ENCODE data around the gene CA11.
"Not testable (repeated sequence)": the region's sequence is repeated elsewhere in the genome, so short reads cannot be mapped to it uniquely, and the experiment has no call there.

Gene CA11

GRCh38 chr19:48646001-48646721 is at the start of gene CA11:
Gene CA11, minus strand, starts transcription at chr19:48646187. Its CDS starts 555 bp downstream, at chr19:48645632.
- CTCF ChIA-PET = interaction anchor here (0.6 to 3.1 kb wide), 26 partner anchors 9 to 324 kb away, joined by 3 to 23 read pairs (median 4); partner anchors contain the start of genes DBP and HSD17B14
- peak; percentile 98 for TF ChIP-seq CTCF (IDR thresholded peaks at IDR 0.05; ENCODE audit: control extremely low read depth, extremely low read depth, low read depth, missing control alignments)
- peak; percentile 93 for DNase-seq (ENCODE audit: extremely low spot score)
- POLR2A ChIA-PET = interaction anchor here (0.6 to 1.0 kb wide), 2 partner anchors 27 to 38 kb away, joined by 5 read pairs; partner anchors contain the start of genes RPL18 and SPHK2

- CTCF ChIA-PET = interaction anchor here (1.1 to 1.7 kb wide), 2 partner anchors 19 to 149 kb away, joined by 5 read pairs; no protein-coding TSS in a partner anchor
- DNase-seq (ENCODE audit: extremely low spot score); POLR2A ChIA-PET: not testable (repeated sequence)
These were observed 47.6 kb upstream of the CA11 start for GRCh38 chr19:48693629-48694028.

GRCh38 chr19:48689449-48689848 is 43.5 kb upstream of the CA11 start:
- POLR2A ChIA-PET = no interaction called here
- TF ChIP-seq CTCF (IDR thresholded peaks at IDR 0.05; ENCODE audit: control extremely low read depth, extremely low read depth, low read depth, missing control alignments) = no peak
- CTCF ChIA-PET = interaction anchor here (1.4 to 1.6 kb wide), 2 partner anchors 11 to 44 kb away, joined by 3 to 5 read pairs; partner anchors contain the start of gene CA11

GRCh38 chr19:48687776-48688175 is 41.8 kb upstream of the CA11 start:
- POLR2A ChIA-PET = no interaction called here
- no peak for TF ChIP-seq CTCF (IDR thresholded peaks at IDR 0.05; ENCODE audit: control extremely low read depth, extremely low read depth, low read depth, missing control alignments)
- DNase-seq (ENCODE audit: extremely low spot score) = no peak
- CTCF ChIA-PET = interaction anchor here (1.2 to 2.7 kb wide), 3 partner anchors 9 to 42 kb away, joined by 3 to 19 read pairs (median 3); partner anchors contain the start of gene CA11

More at GRCh38 chr19:48689449-48689848, 43.5 kb upstream of the CA11 start:
- DNase-seq (ENCODE audit: extremely low spot score) = no peak

GRCh38 chr19:48686637-48687036 is 40.6 kb upstream of the CA11 start:
- POLR2A ChIA-PET = not testable (repeated sequence)

GRCh38 chr19:48686088-48686487 is 40.1 kb upstream of the CA11 start:
- CTCF ChIA-PET = interaction anchor here (0.9 to 2.7 kb wide), 2 partner anchors 11 to 41 kb away, joined by 3 to 19 read pairs; partner anchors contain the start of gene CA11
- POLR2A ChIA-PET = no interaction called here
- no peak for DNase-seq (ENCODE audit: extremely low spot score)
- TF ChIP-seq CTCF (IDR thresholded peaks at IDR 0.05; ENCODE audit: control extremely low read depth, extremely low read depth, low read depth, missing control alignments) = no peak

More at GRCh38 chr19:48686637-48687036, 40.6 kb upstream of the CA11 start:
- CTCF ChIA-PET = interaction anchor here (1.2 to 2.7 kb wide), 2 partner anchors 12 to 41 kb away, joined by 3 to 19 read pairs; partner anchors contain the start of gene CA11
- DNase-seq (ENCODE audit: extremely low spot score) = not testable (repeated sequence)

- TF ChIP-seq CTCF (IDR thresholded peaks at IDR 0.05; ENCODE audit: control extremely low read depth, extremely low read depth, low read depth, missing control alignments) = no peak
- CTCF ChIA-PET = interaction anchor here (0.9 kb wide), 1 partner anchor 40 kb away, joined by 3 read pairs; the partner anchor contains the start of gene CA11
- peak; percentile 5 for DNase-seq (ENCODE audit: extremely low spot score)
- POLR2A ChIA-PET = no interaction called here
These were observed 39.6 kb upstream of the CA11 start for GRCh38 chr19:48685583-48685982.

Measured in GM10248 (cell line).